ENCODE measurements around the gene PRKCA. TPM values are rescaled to one million over a fixed set of nuclear protein-coding genes. Genes with fewer than 3 reads are reported as not detected.

Gene PRKCA
- total RNA-seq, 1 experiment from 2014 or later, result 29.5 TPM

DNA sequence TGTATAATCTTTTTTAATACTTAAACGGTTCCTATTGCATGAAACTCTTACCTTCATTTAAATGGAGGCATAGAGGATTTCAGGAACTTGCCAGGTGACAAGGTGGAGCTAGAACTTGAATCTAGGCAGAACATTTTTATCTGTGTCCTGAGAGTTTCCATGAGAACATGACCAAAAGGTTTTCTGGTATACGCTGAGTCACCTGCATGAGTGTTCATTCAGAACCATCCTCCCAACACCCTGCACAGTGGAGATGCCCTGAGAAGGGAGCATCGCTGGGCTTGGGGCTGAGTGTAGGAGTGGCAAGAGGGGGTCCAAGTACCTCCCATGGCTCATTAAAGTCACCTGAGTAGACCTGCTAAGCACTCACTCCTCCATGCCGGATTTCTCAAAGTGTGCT, 362.8 kb downstream of the PRKCA start:
- Mint-ChIP-seq H3K4me3 (no peak overlapping the region), H3K27me3 (ENCODE audit: low read depth) (no peaks in the 10 kb centered on the region), H3K4me1 (0 out of 2 replicates have a peak, but pooled peaks cover 5% of the 10 kb centered on the region), H3K36me3 (peaks cover 10% of the 10 kb centered on the region), H3K27ac (no peak overlapping the region), H3K9me3 (peaks cover 14% of the 10 kb centered on the region)
- POLR2A ChIA-PET, result no interaction called here
- DNase-seq (ENCODE audit: low spot score) (no peak), ATAC-seq (no peak)
- CTCF ChIA-PET, result interaction anchor here (0.9 kb wide), 1 partner anchor 9 kb away, joined by 3 read pairs; no protein-coding TSS in a partner anchor
- TF ChIP-seq ZNF671 (CRISPR knock-in tag; IDR thresholded peaks at IDR 0.05) (no peak), ZNF138 (CRISPR knock-in tag; conservative IDR thresholded peaks at IDR 0.05) (no peak), ETV6 (CRISPR knock-in tag; IDR thresholded peaks at IDR 0.05) (no peak), RORB (CRISPR knock-in tag; IDR thresholded peaks at IDR 0.05) (no peak), NR2C2 (CRISPR knock-in tag; IDR thresholded peaks at IDR 0.05) (no peak), PRRX2 (CRISPR knock-in tag; IDR thresholded peaks at IDR 0.05) (no peak), NFYB (CRISPR knock-in tag; conservative IDR thresholded peaks at IDR 0.05; ENCODE audit: low read depth) (no peak), ZNF232 (CRISPR knock-in tag; IDR thresholded peaks at IDR 0.05) (no peak), CREB1 (CRISPR knock-in tag; IDR thresholded peaks at IDR 0.05) (no peak), HMGA2 (CRISPR knock-in tag; IDR thresholded peaks at IDR 0.05) (no peak), SOX15 (CRISPR knock-in tag; IDR thresholded peaks at IDR 0.05) (no peak)
- TF ChIP-seq, protein P1, sequence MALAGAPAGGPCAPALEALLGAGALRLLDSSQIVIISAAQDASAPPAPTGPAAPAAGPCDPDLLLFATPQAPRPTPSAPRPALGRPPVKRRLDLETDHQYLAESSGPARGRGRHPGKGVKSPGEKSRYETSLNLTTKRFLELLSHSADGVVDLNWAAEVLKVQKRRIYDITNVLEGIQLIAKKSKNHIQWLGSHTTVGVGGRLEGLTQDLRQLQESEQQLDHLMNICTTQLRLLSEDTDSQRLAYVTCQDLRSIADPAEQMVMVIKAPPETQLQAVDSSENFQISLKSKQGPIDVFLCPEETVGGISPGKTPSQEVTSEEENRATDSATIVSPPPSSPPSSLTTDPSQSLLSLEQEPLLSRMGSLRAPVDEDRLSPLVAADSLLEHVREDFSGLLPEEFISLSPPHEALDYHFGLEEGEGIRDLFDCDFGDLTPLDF (CRISPR knock-in tag; IDR thresholded peaks at IDR 0.05), result no peak
- TF ChIP-seq, protein P2, sequence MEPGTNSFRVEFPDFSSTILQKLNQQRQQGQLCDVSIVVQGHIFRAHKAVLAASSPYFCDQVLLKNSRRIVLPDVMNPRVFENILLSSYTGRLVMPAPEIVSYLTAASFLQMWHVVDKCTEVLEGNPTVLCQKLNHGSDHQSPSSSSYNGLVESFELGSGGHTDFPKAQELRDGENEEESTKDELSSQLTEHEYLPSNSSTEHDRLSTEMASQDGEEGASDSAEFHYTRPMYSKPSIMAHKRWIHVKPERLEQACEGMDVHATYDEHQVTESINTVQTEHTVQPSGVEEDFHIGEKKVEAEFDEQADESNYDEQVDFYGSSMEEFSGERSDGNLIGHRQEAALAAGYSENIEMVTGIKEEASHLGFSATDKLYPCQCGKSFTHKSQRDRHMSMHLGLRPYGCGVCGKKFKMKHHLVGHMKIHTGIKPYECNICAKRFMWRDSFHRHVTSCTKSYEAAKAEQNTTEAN (CRISPR knock-in tag; IDR thresholded peaks at IDR 0.05), result no peak
- TF ChIP-seq, protein P3, sequence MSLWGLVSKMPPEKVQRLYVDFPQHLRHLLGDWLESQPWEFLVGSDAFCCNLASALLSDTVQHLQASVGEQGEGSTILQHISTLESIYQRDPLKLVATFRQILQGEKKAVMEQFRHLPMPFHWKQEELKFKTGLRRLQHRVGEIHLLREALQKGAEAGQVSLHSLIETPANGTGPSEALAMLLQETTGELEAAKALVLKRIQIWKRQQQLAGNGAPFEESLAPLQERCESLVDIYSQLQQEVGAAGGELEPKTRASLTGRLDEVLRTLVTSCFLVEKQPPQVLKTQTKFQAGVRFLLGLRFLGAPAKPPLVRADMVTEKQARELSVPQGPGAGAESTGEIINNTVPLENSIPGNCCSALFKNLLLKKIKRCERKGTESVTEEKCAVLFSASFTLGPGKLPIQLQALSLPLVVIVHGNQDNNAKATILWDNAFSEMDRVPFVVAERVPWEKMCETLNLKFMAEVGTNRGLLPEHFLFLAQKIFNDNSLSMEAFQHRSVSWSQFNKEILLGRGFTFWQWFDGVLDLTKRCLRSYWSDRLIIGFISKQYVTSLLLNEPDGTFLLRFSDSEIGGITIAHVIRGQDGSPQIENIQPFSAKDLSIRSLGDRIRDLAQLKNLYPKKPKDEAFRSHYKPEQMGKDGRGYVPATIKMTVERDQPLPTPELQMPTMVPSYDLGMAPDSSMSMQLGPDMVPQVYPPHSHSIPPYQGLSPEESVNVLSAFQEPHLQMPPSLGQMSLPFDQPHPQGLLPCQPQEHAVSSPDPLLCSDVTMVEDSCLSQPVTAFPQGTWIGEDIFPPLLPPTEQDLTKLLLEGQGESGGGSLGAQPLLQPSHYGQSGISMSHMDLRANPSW (CRISPR knock-in tag; conservative IDR thresholded peaks at IDR 0.05; ENCODE audit: low read depth), result no peak
- TF ChIP-seq, protein P4, sequence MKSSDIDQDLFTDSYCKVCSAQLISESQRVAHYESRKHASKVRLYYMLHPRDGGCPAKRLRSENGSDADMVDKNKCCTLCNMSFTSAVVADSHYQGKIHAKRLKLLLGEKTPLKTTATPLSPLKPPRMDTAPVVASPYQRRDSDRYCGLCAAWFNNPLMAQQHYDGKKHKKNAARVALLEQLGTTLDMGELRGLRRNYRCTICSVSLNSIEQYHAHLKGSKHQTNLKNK (CRISPR knock-in tag; IDR thresholded peaks at IDR 0.05), result no peak
- TF ChIP-seq, protein P5, sequence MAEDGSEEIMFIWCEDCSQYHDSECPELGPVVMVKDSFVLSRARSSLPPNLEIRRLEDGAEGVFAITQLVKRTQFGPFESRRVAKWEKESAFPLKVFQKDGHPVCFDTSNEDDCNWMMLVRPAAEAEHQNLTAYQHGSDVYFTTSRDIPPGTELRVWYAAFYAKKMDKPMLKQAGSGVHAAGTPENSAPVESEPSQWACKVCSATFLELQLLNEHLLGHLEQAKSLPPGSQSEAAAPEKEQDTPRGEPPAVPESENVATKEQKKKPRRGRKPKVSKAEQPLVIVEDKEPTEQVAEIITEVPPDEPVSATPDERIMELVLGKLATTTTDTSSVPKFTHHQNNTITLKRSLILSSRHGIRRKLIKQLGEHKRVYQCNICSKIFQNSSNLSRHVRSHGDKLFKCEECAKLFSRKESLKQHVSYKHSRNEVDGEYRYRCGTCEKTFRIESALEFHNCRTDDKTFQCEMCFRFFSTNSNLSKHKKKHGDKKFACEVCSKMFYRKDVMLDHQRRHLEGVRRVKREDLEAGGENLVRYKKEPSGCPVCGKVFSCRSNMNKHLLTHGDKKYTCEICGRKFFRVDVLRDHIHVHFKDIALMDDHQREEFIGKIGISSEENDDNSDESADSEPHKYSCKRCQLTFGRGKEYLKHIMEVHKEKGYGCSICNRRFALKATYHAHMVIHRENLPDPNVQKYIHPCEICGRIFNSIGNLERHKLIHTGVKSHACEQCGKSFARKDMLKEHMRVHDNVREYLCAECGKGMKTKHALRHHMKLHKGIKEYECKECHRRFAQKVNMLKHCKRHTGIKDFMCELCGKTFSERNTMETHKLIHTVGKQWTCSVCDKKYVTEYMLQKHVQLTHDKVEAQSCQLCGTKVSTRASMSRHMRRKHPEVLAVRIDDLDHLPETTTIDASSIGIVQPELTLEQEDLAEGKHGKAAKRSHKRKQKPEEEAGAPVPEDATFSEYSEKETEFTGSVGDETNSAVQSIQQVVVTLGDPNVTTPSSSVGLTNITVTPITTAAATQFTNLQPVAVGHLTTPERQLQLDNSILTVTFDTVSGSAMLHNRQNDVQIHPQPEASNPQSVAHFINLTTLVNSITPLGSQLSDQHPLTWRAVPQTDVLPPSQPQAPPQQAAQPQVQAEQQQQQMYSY (CRISPR knock-in tag; IDR thresholded peaks at IDR 0.05), result no peak
- TF ChIP-seq, protein P6, sequence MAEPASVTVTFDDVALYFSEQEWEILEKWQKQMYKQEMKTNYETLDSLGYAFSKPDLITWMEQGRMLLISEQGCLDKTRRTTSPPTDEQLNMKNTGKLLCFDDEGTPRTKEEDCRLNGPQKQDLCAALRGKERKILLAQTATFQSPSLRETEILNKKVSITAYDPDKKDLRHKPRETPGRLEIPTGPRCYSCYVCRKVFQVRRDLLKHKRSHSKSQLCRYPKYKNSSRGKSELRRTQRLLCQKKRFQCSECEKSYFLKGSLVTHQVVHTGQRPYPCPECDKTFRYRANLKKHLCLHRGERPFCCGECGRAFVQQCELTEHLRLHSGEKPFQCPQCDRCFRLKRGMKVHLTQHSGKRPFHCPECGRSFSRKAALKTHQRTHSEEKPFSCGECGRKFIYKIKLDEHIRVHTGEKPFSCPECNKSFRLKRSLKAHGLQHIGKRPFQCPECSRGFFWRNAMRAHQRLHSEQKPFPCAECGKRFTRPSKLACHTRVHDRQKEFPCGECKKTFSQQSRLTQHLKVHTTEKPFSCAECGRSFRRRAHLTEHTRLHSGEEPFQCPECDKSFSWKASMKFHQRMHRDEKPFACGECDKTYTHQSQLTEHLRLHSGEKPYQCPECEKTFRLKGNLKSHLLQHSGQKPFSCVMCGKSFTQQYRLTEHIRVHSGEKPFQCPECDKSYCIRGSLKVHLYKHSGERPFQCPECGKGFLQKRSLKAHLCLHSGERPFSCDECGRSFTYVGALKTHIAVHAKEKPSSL (CRISPR knock-in tag; conservative IDR thresholded peaks at IDR 0.05), result no peak

Data from WTC11 (cell line).